Measurements from ENCODE around the gene FAM20A. TPM values are rescaled to one million over a fixed set of nuclear protein-coding genes. Genes with fewer than 3 reads are reported as not detected.

Gene FAM20A
- total RNA-seq, 2 experiments from 2014 or later, result not detected

DNA sequence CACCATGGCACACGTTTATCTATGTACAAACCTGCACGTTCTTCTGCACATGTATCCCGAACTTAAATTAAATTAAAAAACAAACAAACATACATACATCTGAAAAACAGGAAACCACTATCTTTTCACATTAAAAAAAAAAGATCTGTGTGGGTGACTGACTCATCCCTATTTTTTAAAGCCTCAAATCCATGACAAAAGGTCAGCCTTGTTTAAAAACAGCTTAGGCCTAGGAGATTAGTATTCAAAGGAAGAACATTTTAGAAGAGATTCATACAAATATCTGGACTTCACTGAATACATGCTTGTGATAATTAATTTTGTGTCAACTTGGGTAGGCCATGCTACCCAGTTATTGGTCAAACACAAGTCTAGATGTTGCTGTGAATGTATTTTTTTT is 93.6 kb downstream of the FAM20A start:
- no peaks in the 10 kb centered on the region for H3K36me3 Mint-ChIP-seq (ENCODE audit: low read depth)
- no peak overlapping the region for H3K4me3 Mint-ChIP-seq
- ATAC-seq, result no peak
- DNase-seq, result no peak
- intact Hi-C loops (cut with micrococcal nuclease), result no loop called here
- no peaks in the 10 kb centered on the region for H3K9me3 Mint-ChIP-seq
- peaks cover 30% of the 10 kb centered on the region for H3K4me1 Mint-ChIP-seq (ENCODE audit: low read depth)
- CTCF ChIA-PET, result interaction anchor here (0.9 kb wide), 1 partner anchor 10 kb away, joined by 4 read pairs; no protein-coding TSS in a partner anchor
- no peaks in the 10 kb centered on the region for H3K27me3 Mint-ChIP-seq
- TF ChIP-seq, protein P1, sequence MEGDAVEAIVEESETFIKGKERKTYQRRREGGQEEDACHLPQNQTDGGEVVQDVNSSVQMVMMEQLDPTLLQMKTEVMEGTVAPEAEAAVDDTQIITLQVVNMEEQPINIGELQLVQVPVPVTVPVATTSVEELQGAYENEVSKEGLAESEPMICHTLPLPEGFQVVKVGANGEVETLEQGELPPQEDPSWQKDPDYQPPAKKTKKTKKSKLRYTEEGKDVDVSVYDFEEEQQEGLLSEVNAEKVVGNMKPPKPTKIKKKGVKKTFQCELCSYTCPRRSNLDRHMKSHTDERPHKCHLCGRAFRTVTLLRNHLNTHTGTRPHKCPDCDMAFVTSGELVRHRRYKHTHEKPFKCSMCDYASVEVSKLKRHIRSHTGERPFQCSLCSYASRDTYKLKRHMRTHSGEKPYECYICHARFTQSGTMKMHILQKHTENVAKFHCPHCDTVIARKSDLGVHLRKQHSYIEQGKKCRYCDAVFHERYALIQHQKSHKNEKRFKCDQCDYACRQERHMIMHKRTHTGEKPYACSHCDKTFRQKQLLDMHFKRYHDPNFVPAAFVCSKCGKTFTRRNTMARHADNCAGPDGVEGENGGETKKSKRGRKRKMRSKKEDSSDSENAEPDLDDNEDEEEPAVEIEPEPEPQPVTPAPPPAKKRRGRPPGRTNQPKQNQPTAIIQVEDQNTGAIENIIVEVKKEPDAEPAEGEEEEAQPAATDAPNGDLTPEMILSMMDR (IDR thresholded peaks at IDR 0.05), result no peak
- no peak overlapping the region for H3K27ac Mint-ChIP-seq
- POLR2A ChIA-PET, result no interaction called here

DNA sequence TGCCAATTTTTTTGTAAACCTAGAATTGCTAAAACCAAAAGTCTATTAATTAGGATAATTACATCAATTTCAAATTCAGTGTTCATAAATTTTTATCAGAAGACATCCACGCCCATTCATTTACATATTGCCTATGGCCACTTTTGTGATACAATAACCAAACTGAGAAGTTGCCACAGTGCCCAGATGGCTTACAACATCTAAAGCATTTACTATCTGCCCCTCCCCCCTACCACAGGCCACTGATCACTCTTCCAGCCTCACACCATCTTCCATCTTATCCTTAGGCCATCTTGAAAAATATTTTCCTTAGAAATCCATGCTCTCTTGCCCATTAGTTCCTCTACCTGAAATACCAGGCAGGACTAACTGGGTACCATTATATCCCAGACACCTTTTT is 95.2 kb downstream of the FAM20A start:
- TF ChIP-seq, protein P1 (IDR thresholded peaks at IDR 0.05), result no peak
- ATAC-seq, result no peak
- peaks cover 25% of the 10 kb centered on the region for H3K4me1 Mint-ChIP-seq (ENCODE audit: low read depth)
- intact Hi-C loops (cut with micrococcal nuclease), result no loop called here
- H3K36me3 Mint-ChIP-seq (ENCODE audit: low read depth), result no peaks in the 10 kb centered on the region
- DNase-seq, result no peak
- no peaks in the 10 kb centered on the region for H3K9me3 Mint-ChIP-seq
- no peak overlapping the region for H3K4me3 Mint-ChIP-seq
- peaks cover 4% of the 10 kb centered on the region for H3K27me3 Mint-ChIP-seq
- ChIA-PET POLR2A (interaction anchor here (0.6 kb wide), 1 partner anchor 35 kb away, joined by 3 read pairs; no protein-coding TSS in a partner anchor), CTCF (interaction anchor here (1.1 kb wide), 1 partner anchor 20 kb away, joined by 3 read pairs; no protein-coding TSS in a partner anchor)
- H3K27ac Mint-ChIP-seq, result no peak overlapping the region

DNA sequence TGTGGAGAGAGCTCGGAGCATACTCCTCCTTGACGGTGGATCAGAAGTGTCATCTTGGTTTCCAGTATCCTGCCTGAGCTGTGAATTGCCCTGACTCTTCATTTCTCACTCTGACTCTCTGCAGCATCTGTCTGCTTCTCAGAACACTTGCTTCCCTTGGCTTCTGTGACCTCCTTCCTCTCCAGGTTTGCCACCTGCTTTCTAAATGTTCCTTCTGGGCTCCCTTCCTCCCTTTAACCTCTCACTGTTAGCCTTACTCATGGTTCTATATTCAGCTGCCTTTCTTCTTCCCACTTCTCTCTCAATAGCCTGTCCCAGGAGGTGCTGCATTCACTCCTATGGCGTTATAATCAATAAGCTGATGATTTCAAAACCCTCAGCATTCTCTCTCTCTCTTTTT is 100.1 kb downstream of the FAM20A start:
- Mint-ChIP-seq H3K4me3 (no peak overlapping the region), H3K27me3 (peaks cover 6% of the 10 kb centered on the region), H3K4me1 (ENCODE audit: low read depth) (peaks cover 17% of the 10 kb centered on the region), H3K9me3 (peaks cover 4% of the 10 kb centered on the region), H3K36me3 (ENCODE audit: low read depth) (no peaks in the 10 kb centered on the region), H3K27ac (no peak overlapping the region)
- DNase-seq (no peak), ATAC-seq (no peak)
- intact Hi-C loops (cut with micrococcal nuclease), result no loop called here
- TF ChIP-seq, protein P1 (IDR thresholded peaks at IDR 0.05), result no peak
- ChIA-PET CTCF (interaction anchor here (1.2 kb wide), 1 partner anchor 37 kb away, joined by 3 read pairs; no protein-coding TSS in a partner anchor), POLR2A (interaction anchor here (0.9 to 1.0 kb wide), 2 partner anchors 10 to 13 kb away, joined by 3 to 4 read pairs; no protein-coding TSS in a partner anchor)

DNA sequence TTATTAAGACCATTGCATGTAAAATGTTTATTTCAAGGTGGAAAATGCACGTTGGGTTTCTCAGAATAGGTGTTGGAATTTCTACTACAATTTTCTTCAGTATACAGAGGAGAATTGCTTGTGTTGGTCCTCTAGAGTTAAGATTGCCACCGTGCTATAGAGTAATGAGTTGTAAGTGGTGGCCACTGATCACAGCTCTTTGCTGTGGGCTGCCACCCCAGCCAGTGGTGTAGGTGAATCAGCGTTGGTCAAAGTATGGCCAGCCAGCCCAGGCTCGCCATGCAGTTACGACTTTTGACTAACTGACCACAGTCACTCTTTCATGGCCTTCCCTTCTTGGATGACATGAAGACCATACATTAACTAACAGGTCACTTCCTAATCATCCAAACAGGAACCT is 101.6 kb downstream of the FAM20A start:
- H3K4me1 Mint-ChIP-seq (ENCODE audit: low read depth), result peaks cover 17% of the 10 kb centered on the region
- H3K27ac Mint-ChIP-seq, result no peak overlapping the region
- peaks cover 6% of the 10 kb centered on the region for H3K27me3 Mint-ChIP-seq
- TF ChIP-seq, protein P1 (IDR thresholded peaks at IDR 0.05), result no peak
- DNase-seq, result no peak
- ChIA-PET POLR2A (no interaction called here), CTCF (no interaction called here)
- no peak overlapping the region for H3K4me3 Mint-ChIP-seq
- ATAC-seq, result no peak
- intact Hi-C loops (cut with micrococcal nuclease), result no loop called here
- peaks cover 4% of the 10 kb centered on the region for H3K9me3 Mint-ChIP-seq
- H3K36me3 Mint-ChIP-seq (ENCODE audit: low read depth), result no peaks in the 10 kb centered on the region

DNA sequence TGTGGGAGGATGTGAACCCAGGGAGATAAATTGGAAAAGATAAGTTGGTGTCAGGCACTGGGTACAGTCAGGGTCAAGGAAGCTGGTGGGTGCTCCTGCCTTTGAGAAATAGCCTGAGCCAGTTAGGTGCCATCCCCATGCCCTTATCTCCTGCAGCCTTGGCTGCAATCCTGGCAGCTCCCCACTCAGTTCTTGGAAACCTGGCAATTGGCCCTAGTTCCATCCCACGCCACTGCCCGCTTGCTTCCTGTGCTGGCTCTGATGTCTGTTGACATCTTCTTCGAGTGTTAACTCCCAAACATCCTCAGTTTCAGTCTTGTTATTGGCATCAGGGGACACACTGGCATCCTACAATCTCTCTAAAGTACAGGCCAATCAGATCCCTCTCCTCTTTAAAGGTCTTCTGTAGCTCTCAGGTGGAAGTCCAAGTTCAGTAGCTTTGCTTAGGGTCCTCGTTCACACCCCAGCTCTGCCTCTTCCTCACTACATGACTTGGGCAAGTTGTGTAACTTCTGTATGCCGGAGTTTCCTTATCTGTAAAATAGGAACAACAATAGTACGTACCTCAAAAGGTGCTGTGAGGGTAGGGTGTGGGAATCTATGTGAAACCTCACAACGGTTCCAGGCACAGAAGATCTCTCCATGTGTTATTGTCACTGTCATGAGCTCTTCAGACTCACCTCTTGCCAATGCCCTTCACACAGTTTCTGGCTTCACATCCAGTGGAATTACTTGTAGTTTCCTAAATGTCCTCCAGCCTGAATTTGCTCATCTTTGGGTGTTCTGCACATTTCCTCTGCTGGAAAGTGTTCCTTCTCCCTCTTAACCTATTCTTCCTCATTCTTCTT is 102.5 kb downstream of the FAM20A start:
- H3K27me3 Mint-ChIP-seq, result peaks cover 6% of the 10 kb centered on the region
- intact Hi-C loops (cut with micrococcal nuclease), result no loop called here
- DNase-seq, result no peak
- TF ChIP-seq, protein P1 (IDR thresholded peaks at IDR 0.05), result no peak
- ChIA-PET POLR2A (no interaction called here), CTCF (interaction anchor here (0.8 to 2.6 kb wide), 5 partner anchors 9 to 39 kb away, joined by 3 to 14 read pairs (median 4); no protein-coding TSS in a partner anchor)
- H3K36me3 Mint-ChIP-seq (ENCODE audit: low read depth), result no peaks in the 10 kb centered on the region
- H3K27ac Mint-ChIP-seq, result no peak overlapping the region
- H3K4me1 Mint-ChIP-seq (ENCODE audit: low read depth), result peaks cover 17% of the 10 kb centered on the region
- peaks cover 4% of the 10 kb centered on the region for H3K9me3 Mint-ChIP-seq
- H3K4me3 Mint-ChIP-seq, result peak overlapping the region; percentile 38
- no peak for ATAC-seq
